ENCODE data around the gene LTBR.

The LTBR gene

GRCh38 chr12:6384499-6385436, 806 bp downstream of the LTBR start:
- no peak for FAIRE-seq

- no peak for FAIRE-seq
These were observed 2.1 kb downstream of the LTBR start for GRCh38 chr12:6386038-6386437.

GRCh38 chr12:6386491-6386890, 2.5 kb downstream of the LTBR start:
- no peak for FAIRE-seq

- no peak for FAIRE-seq
These were observed 3.6 kb downstream of the LTBR start for GRCh38 chr12:6387541-6387940.

GRCh38 chr12:6390084-6390799, 6.3 kb downstream of the LTBR start:
- FAIRE-seq, result no peak

- FAIRE-seq, result no peak
These were observed 7.1 kb downstream of the LTBR start for GRCh38 chr12:6391013-6391412.

GRCh38 chr12:6392504-6392903, 8.5 kb downstream of the LTBR start:
- no peak for FAIRE-seq

GRCh38 chr12:6393109-6393508, 9.1 kb downstream of the LTBR start:
- FAIRE-seq, result no peak

- no peak for FAIRE-seq
These were observed 10.4 kb downstream of the LTBR start for GRCh38 chr12:6394398-6394797.

- FAIRE-seq, result no peak
These were observed 12.1 kb downstream of the LTBR start for GRCh38 chr12:6396031-6396430.

- no peak for FAIRE-seq
These were observed 16.1 kb downstream of the LTBR start for GRCh38 chr12:6399884-6400644.

- FAIRE-seq, result no peak
These were observed 20.4 kb downstream of the LTBR start for GRCh38 chr12:6404390-6404789.

GRCh38 chr12:6405963-6406362, 22.0 kb downstream of the LTBR start:
- FAIRE-seq, result no peak

GRCh38 chr12:6407236-6407954, 23.4 kb downstream of the LTBR start:
- no peak for FAIRE-seq

GRCh38 chr12:6416596-6416995, 32.6 kb downstream of the LTBR start:
- FAIRE-seq, result no peak

- no peak for FAIRE-seq
These were observed 34.8 kb downstream of the LTBR start for GRCh38 chr12:6418796-6419195.

- no peak for FAIRE-seq
These were observed 36.4 kb downstream of the LTBR start for GRCh38 chr12:6420364-6420763.

GRCh38 chr12:6423267-6424007, 39.5 kb downstream of the LTBR start:
- peak; percentile 73 for FAIRE-seq

GRCh38 chr12:6424008-6424347, 40.0 kb downstream of the LTBR start:
- no peak for FAIRE-seq

- no peak for FAIRE-seq
These were observed 40.9 kb downstream of the LTBR start for GRCh38 chr12:6424866-6425265.

GRCh38 chr12:6425590-6426531, 41.9 kb downstream of the LTBR start:
- FAIRE-seq, result no peak
